HEK293 (cell line): ENCODE measurements around the gene TCERG1L.

Experiments used
- CTCF ChIP-seq: fragments of 450-650 bp; formaldehyde crosslinking; IDR thresholded peaks from 2 replicates; pipeline ENCODE4 v1.5.1; 2016; ENCODE audit warnings: missing biosample characterization, missing genetic modification characterization
- MEIS1 ChIP-seq: sonication (generic); formaldehyde crosslinking; IDR thresholded peaks from 2 replicates; pipeline ENCODE4 v1.8.1; 2022; ENCODE audit warnings: missing genetic modification reagents, mild to moderate bottlenecking, borderline replicate concordance
- ZNF146 ChIP-seq: fragments of 450-650 bp; formaldehyde crosslinking; IDR thresholded peaks from 2 replicates; pipeline ENCODE4 v1.5.1; 2016; ENCODE audit warnings: missing biosample characterization, missing genetic modification characterization
- ZNF426 ChIP-seq: fragments of 450-650 bp; formaldehyde crosslinking; IDR thresholded peaks from 2 replicates; pipeline ENCODE4 v1.5.1; 2017; ENCODE audit warnings: missing biosample characterization, missing genetic modification characterization, mild to moderate bottlenecking, inconsistent platforms, moderate library complexity
- ZNF549 ChIP-seq: fragments of 450-650 bp; IDR thresholded peaks from 2 replicates; pipeline ENCODE4 v1.5.1; 2018; ENCODE audit warnings: missing biosample characterization, missing genetic modification characterization, mild to moderate bottlenecking, inconsistent platforms, moderate library complexity
- ZNF776 ChIP-seq: fragments of 450-650 bp; formaldehyde crosslinking; IDR thresholded peaks from 2 replicates; pipeline ENCODE4 v1.5.0; 2017; ENCODE audit warnings: missing biosample characterization, missing genetic modification characterization, borderline replicate concordance

DNA sequence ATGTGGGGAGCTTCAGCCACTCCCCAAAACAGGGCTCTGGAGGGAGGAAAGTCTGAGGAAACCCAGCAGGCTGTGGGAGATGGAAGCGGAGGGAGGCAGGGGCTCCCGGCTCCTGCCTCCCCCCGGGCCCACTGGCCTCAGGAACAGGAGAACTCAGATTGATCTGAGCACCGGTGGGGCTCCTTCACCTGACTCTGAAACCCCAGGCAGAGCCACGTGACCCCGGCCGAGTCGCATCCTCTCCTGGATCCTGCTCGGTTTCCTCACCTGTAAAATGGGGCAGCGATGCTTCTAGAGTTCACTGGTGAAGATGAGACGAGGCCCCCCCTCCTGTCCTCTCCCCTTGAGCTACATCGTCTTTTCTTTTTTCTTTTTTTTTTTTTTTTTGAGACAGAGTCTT, 33.6 kb downstream of the TCERG1L start:
- no peak for TF ChIP-seq ZNF426 (tag by site-specific recombination)
- TF ChIP-seq CTCF (tag by site-specific recombination) = no peak
- TF ChIP-seq ZNF776 (tag by site-specific recombination) = no peak
- no peak for TF ChIP-seq ZNF549 (tag by site-specific recombination)
- no peak for TF ChIP-seq ZNF146 (tag by site-specific recombination)
- no peak for TF ChIP-seq MEIS1 (CRISPR knock-in tag)
